PC-9 (cell line): ENCODE measurements around the gene MGLL. TPM values are rescaled to one million over a fixed set of nuclear protein-coding genes. Genes with fewer than 3 reads are reported as not detected.

Experiments
- BruUV-seq: library from RNA; stranded (reverse); fragments of 400-500 nt; replicated peaks from 2 replicates; lab custom pipeline; 2021; lab: Mats Ljungman, UMichigan
- CTCF ChIA-PET: fragments of 300-600 bp; sonication (Branson Sonifier 250); formaldehyde crosslinking; loops from one replicate; lab custom pipeline; 2022; ENCODE audit warnings: antibody characterized with exemption; lab: Charles Lee
- POLR2A ChIA-PET: fragments of 300-600 bp; sonication (Branson Sonifier 250); formaldehyde crosslinking; loops from one replicate; lab custom pipeline; 2022; ENCODE audit warnings: antibody characterized with exemption; ENCODE audit not compliant: unreplicated experiment; lab: Charles Lee
- DNase-seq, 2 experiments: peaks; one replicate each; pipeline versions ENCODE4 v3.0.0 to v3.0.0-alpha.2; 2015 to 2022; ENCODE audit warnings: mixed read lengths in 1 of 2
- H2AFZ ChIP-seq: fragments of 200-600 bp; sonication (generic); 2 replicates; pipeline ENCODE4 v1.8.1; 2017; ENCODE audit warnings: antibody characterized with exemption
- H3F3A ChIP-seq: fragments of 200-600 bp; sonication (generic); 2 replicates; pipeline ENCODE4 v1.8.1; 2017; ENCODE audit warnings: antibody characterized with exemption, mild to moderate bottlenecking, low read depth; ENCODE audit not compliant: insufficient read depth
- H3K27ac ChIP-seq: fragments of 200-600 bp; sonication (generic); 2 replicates; pipeline ENCODE4 v1.6.1; 2016; ENCODE audit warnings: mixed run types
- H3K27me3 ChIP-seq: fragments of 200-600 bp; sonication (generic); 2 replicates; pipeline ENCODE4 v1.6.1; 2016; ENCODE audit warnings: low read depth, mixed run types; ENCODE audit not compliant: insufficient read depth
- H3K36me3 ChIP-seq: fragments of 200-600 bp; sonication (generic); 2 replicates; pipeline ENCODE4 v1.6.1; 2016; ENCODE audit warnings: low read depth, mixed run types
- H3K4me1 ChIP-seq: fragments of 200-600 bp; sonication (generic); replicated peaks from 2 replicates; pipeline ENCODE4 v1.6.1; 2016; ENCODE audit warnings: mixed run types; ENCODE audit not compliant: insufficient read depth
- H3K4me2 ChIP-seq: fragments of 200-600 bp; sonication (generic); 2 replicates; pipeline ENCODE4 v1.6.1; 2017; ENCODE audit warnings: mixed run types
- H3K4me3 ChIP-seq: fragments of 200-600 bp; sonication (generic); 2 replicates; pipeline ENCODE4 v1.6.1; 2016; ENCODE audit warnings: mixed run types
- H3K79me2 ChIP-seq: fragments of 200-600 bp; sonication (generic); 2 replicates; pipeline ENCODE4 v1.6.1; 2017; ENCODE audit warnings: low read depth, mixed run types
- H3K9me2 ChIP-seq: fragments of 200-600 bp; sonication (generic); 2 replicates; pipeline ENCODE4 v1.8.1; 2017; ENCODE audit warnings: mild to moderate bottlenecking; ENCODE audit not compliant: insufficient read depth
- H3K9me3 ChIP-seq: fragments of 200-600 bp; sonication (generic); 2 replicates; pipeline ENCODE4 v1.8.1; 2016; ENCODE audit warnings: low read depth; ENCODE audit not compliant: insufficient read depth
- H4K20me1 ChIP-seq: fragments of 200-600 bp; sonication (generic); 2 replicates; pipeline ENCODE4 v1.8.1; 2017; ENCODE audit not compliant: insufficient read depth
- CTCF ChIP-seq: fragments of 200-600 bp; sonication (generic); conservative IDR thresholded peaks from 2 replicates; pipeline ENCODE4 v1.6.1; 2017; ENCODE audit warnings: mixed run types, antibody characterized with exemption, mild to moderate bottlenecking, moderate library complexity
- EZH2 ChIP-seq: fragments of 200-600 bp; sonication (generic); IDR thresholded peaks from 2 replicates; pipeline ENCODE4 v1.8.0; 2017; ENCODE audit warnings: antibody characterized with exemption, low read depth
- intact Hi-C: fragments of 100-400 bp; cut with micrococcal nuclease; formaldehyde crosslinking; loops from one replicate; pipeline ENCODE4 v1.10.0; 2022; ENCODE audit not compliant: unreplicated experiment
- total RNA-seq: library from RNA; stranded (reverse); gene quantifications from 2 replicates; pipeline ENCODE4 v1.2.3, GENCODE V29; 2021

Gene MGLL
- total RNA-seq, 1 experiment from 2014 or later = 30.7 TPM

GRCh38 chr3:127744253-127744815 lies 78.0 kb downstream of the MGLL start:
- no TSS peak for BruUV-seq
- Histone ChIP-seq H4K20me1 (no peaks in the 10 kb centered on the region), H3K36me3 (no peaks in the 10 kb centered on the region), H3K79me2 (peaks cover 7% of the 10 kb centered on the region), H2AFZ (no peak overlapping the region), H3K27ac (no peak overlapping the region), H3K4me3 (no peak overlapping the region), H3K9me3 (no peaks in the 10 kb centered on the region), H3K4me1 (peaks cover 47% of the 10 kb centered on the region), H3F3A (peaks cover 47% of the 10 kb centered on the region), H3K4me2 (no peak overlapping the region), H3K27me3 (no peaks in the 10 kb centered on the region), H3K9me2 (no peaks in the 10 kb centered on the region)
- ChIA-PET POLR2A (no interaction called here), CTCF (no interaction called here)
- TF ChIP-seq CTCF (no peak), EZH2 (no peak)
- intact Hi-C loops = no loop called here
- DNase-seq = no peak

- H3K4me1 ChIP-seq = peaks cover 42% of the 10 kb centered on the region
- H4K20me1 ChIP-seq = no peaks in the 10 kb centered on the region
- TF ChIP-seq EZH2 (no peak), CTCF (no peak)
- DNase-seq = no peak
- H3K9me2 ChIP-seq = no peaks in the 10 kb centered on the region
- ChIA-PET POLR2A (no interaction called here), CTCF (interaction anchor here (0.6 to 1.0 kb wide), 2 partner anchors 52 to 53 kb away, joined by 3 to 4 read pairs; no protein-coding TSS in a partner anchor)
- BruUV-seq = no TSS peak
- no peak overlapping the region for H2AFZ ChIP-seq
- no peak overlapping the region for H3K4me2 ChIP-seq
- H3K79me2 ChIP-seq = peaks cover 6% of the 10 kb centered on the region; the same call in 1 of the 2 replicates
- intact Hi-C loops = no loop called here
- no peaks in the 10 kb centered on the region for H3K27me3 ChIP-seq
- H3K4me3 ChIP-seq = no peak overlapping the region
- H3K9me3 ChIP-seq = no peaks in the 10 kb centered on the region
- peaks cover 39% of the 10 kb centered on the region for H3F3A ChIP-seq
- no peaks in the 10 kb centered on the region for H3K36me3 ChIP-seq
- H3K27ac ChIP-seq = no peak overlapping the region
Measured at GRCh38 chr3:127743351-127744252, 78.7 kb downstream of the MGLL start.

- Histone ChIP-seq H3K27ac (no peak overlapping the region), H2AFZ (no peak overlapping the region), H3K9me3 (no peaks in the 10 kb centered on the region), H3K9me2 (no peaks in the 10 kb centered on the region), H3K36me3 (no peaks in the 10 kb centered on the region), H4K20me1 (no peaks in the 10 kb centered on the region), H3K27me3 (no peaks in the 10 kb centered on the region), H3K4me1 (peaks cover 41% of the 10 kb centered on the region), H3K4me2 (no peak overlapping the region), H3K4me3 (no peak overlapping the region), H3K79me2 (peaks cover 6% of the 10 kb centered on the region; the same call in 1 of the 2 replicates), H3F3A (peaks cover 32% of the 10 kb centered on the region)
- no TSS peak for BruUV-seq
- DNase-seq = no peak
- CTCF ChIA-PET = interaction anchor here (1.0 kb wide), 1 partner anchor 52 kb away, joined by 3 read pairs; no protein-coding TSS in a partner anchor
- intact Hi-C loops = no loop called here
- no peak for TF ChIP-seq EZH2
- no peak for TF ChIP-seq CTCF
- POLR2A ChIA-PET = no interaction called here
Measured at GRCh38 chr3:127742580-127742979, 79.7 kb downstream of the MGLL start.
